GM18502 (cell line): ENCODE measurements around the gene DUSP16.
"Not testable (repeated sequence)": the region's sequence is repeated elsewhere in the genome, so short reads cannot be mapped to it uniquely, and the experiment has no call there.

Experiments used
- ATAC-seq: cut with Tn5 transposase; IDR thresholded peaks from one replicate; pipeline ENCODE4 v1.9.1; 2021; ENCODE audit warnings: mild to moderate bottlenecking; ENCODE audit not compliant: unreplicated experiment, poor library complexity

DUSP16 gene

GRCh38 chr12:12474931-12475795 lies 87.5 kb downstream of the DUSP16 start:
- ATAC-seq, result peak; percentile 97

- ATAC-seq, result peak; percentile 43
Observed at GRCh38 chr12:12474471-12474928, 88.2 kb downstream of the DUSP16 start.

- no peak for ATAC-seq
Observed at GRCh38 chr12:12473223-12473622, 89.4 kb downstream of the DUSP16 start.

DNA sequence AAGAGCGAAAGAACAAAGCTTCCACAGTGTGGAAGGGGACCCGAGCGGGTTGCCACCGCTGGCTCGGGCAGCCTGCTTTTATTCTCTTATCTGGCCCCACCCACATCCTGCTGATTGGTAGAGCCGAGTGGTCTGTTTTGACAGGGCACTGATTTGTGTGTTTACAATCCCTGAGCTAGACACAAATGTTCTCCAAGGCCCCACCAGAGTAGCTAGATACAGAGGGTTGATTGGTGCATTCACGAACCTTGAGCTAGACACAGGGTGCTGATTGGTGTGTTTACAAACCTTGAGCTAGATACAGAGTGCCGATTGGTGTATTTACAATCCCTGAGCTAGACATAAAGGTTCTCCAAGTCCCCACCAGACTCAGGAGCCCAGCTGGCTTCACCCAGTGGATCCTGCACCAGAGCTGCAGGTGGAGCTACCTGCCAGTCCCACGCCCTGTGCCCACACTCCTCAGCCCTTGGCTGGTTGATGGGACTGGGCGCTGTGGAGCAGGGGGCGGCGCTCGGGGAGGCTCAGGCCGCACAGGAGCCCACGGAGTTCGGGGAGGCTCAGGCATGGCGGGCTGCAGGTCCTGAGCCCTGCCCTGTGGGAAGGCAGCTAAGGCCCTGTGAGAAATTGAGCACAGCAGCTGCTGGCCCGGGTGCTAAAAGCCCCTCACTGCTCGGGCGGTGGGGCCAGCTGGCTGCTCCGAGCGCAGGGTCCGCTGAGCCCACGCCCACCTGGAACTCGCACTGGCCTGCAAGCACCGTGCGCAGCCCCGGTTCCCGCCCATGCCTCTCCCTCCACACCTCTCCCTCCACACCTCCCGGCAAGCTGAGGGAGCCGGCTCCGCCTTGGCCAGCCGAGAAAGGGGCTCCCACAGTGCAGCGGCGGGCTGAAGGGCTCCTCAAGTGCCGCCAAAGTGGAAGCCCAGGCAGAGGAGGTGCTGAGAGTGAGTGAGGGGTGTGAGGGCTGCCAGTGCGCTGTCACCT lies 90.4 kb downstream of the DUSP16 start:
- not testable (repeated sequence) for ATAC-seq

- ATAC-seq, result no peak
Observed at GRCh38 chr12:12470751-12471306, 91.8 kb downstream of the DUSP16 start.

DNA sequence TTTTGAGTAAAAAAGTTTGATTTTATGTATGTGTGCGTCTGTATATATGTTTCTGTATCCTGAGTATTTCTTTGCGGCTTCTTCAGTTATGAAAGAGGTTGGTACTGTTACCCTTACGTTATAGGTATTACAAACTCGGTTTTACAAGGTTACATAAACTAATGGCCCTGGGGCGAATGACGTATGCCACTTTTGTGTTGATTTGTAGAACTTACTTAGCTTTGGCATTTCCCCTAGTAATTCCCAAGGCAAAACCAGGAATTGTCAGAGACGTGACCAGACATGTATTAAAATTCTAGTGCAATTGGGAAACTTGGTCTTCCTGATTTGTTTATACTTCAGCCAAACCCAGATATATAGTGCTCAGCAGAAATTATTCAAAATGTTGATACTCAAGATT lies 93.3 kb downstream of the DUSP16 start:
- no peak for ATAC-seq

GRCh38 chr12:12468575-12468974 lies 94.1 kb downstream of the DUSP16 start:
- no peak for ATAC-seq

- ATAC-seq, result no peak
Observed at GRCh38 chr12:12467688-12468261, 94.9 kb downstream of the DUSP16 start.

DNA sequence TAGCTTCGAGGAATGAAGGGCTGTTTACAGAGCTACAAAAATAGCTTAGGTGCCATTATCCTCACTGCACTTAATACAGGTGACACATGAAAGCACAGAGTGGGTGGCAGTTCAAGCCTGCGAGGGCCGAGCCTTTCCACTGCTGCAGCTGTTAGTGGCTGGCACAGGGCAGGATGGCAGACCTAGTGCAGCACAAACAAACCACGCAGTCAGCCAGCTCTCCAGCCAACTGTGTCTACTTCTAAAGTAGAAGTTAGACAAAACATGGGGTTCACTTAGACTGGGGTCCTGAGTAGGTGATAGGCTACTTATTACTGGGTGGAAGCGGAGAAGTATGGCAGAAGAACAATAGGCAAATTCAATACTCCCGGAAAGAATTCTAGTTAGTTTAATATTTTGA lies 95.4 kb downstream of the DUSP16 start:
- ATAC-seq, result no peak

DNA sequence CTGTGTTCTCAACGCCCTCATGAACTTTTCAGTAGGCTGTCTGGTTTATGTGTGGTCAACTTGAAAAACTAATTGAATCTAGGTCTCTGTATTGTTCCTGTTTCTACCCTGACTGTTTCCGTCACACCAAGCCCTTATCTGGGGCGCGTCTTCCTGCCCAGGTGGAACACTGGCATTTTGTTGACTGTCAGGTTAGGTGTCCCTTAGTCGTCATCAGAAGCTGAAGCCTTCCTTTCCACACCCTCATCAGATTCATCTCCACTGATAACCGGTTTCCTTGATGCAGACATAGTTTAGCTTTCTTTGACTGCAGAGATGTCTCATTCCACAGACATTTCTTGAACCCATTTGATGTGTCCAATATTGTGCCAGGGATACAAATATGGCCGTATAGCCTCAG lies 96.5 kb downstream of the DUSP16 start:
- no peak for ATAC-seq

DNA sequence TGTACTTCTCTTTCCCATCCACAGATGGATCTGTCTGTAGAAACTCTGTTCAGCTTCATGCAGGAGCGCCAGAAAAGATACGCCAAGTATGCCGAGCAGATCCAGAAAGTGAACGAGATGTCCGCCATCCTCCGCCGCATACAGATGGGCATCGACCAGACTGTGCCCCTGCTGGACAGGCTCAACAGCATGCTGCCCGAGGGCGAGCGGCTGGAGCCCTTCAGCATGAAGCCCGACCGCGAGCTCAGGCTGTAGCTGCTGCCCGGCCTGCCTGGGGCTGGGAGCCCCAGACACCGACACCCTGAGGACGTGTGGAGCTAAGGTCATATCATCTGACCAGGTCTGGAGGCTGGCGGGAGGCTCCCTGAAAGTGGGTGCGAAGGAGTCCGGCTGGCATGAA lies 97.1 kb downstream of the DUSP16 start:
- ATAC-seq, result no peak

- ATAC-seq, result no peak
Observed at GRCh38 chr12:12461923-12462315, 100.7 kb downstream of the DUSP16 start.

GRCh38 chr12:12460935-12461922 lies 101.4 kb downstream of the DUSP16 start:
- no peak for ATAC-seq

GRCh38 chr12:12456637-12457036 lies 106.0 kb downstream of the DUSP16 start:
- no peak for ATAC-seq

GRCh38 chr12:12454315-12454714 lies 108.3 kb downstream of the DUSP16 start:
- ATAC-seq, result no peak

DNA sequence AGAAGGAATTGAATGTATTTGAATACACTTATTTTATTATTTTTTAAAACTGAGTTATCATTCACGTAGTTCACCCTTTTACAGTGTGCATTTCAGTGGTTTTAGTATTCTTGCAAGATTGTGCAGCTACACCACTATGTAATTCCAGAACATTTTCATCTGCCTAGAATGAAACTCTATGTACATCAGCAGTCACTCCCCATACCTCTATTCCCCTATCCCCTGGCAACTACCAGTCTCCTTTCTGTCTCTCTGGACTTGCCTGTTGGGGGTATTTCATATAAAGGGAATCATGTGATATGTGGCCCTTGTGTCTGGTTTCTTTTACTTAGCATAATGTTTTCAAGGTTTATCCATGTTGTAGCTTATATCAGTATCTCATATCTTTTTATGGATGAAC lies 109.0 kb downstream of the DUSP16 start:
- no peak for ATAC-seq

- ATAC-seq, result no peak
Observed at GRCh38 chr12:12452326-12452902, 110.2 kb downstream of the DUSP16 start.

DNA sequence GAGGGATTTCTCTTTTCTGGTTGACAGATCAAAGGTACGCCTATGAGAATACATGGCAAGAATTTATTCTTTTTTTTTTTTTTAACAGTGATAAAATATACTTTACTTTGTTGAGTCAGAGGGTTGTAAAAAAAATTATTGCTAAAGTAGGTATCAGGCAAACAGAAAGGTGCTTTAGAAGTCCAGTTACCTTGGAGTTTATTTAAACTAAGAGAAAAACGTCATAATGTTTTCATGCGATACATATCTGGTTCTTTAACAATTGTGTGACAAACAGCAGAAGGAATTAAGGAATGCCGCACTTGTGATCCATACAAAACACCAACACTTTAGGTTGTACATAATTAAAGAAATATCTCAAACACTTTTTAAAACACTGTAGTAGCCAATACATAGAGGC lies 111.6 kb downstream of the DUSP16 start:
- ATAC-seq, result no peak

DNA sequence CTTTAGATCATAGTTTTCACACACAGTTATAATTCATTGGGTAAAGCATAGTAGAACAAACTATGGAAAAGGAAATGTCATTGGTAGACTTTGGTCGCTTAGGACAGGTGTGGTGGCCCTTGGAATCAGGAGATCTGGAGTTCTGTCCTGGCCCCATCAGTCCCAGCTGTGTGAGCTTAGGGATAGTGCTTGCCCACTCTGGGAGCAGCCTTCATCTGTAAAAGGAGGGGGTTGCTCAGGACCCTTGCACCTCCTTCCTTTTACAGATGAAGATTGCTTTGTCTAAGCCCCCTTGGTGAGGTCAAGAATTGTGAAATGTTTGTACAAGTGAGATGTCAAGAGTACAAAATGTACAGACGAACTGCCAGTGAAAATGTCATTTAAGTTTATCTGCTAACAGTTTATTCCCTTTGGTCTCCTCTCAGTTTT lies 112.6 kb downstream of the DUSP16 start:
- no peak for ATAC-seq
